ENCODE measurements around the gene BTBD9.

- no peak for TF ChIP-seq POLR2A (IDR thresholded peaks at IDR 0.05)
- no peak for TF ChIP-seq CTCF (IDR thresholded peaks at IDR 0.05)
Measured at GRCh38 chr6:38658418-38659167, 18.9 kb upstream of the BTBD9 start.
